AG04450 (cell line): ENCODE data around the gene TRAF6. TPM values are rescaled to one million over a fixed set of nuclear protein-coding genes. Genes with fewer than 3 reads are reported as not detected.

Experiments
- CTCF ChIA-PET: fragments of 300-600, 350-600 bp; formaldehyde crosslinking; extraction: SDS; loops from one replicate; lab custom pipeline; 2022; ENCODE audit warnings: antibody characterized with exemption, inconsistent platforms; lab: Charles Lee
- POLR2A ChIA-PET: fragments of 350-600 bp; formaldehyde crosslinking; extraction: SDS; loops from one replicate; lab custom pipeline; 2021; ENCODE audit warnings: antibody characterized with exemption, inconsistent platforms; lab: Yijun Ruan, JAX
- DNase-seq: peaks from one replicate; pipeline ENCODE4 v3.0.0-alpha.2; 2011; ENCODE audit warnings: low read depth, low spot score
- H3K27ac ChIP-seq: one replicate; pipeline ENCODE4 v1.5.1; 2012; ENCODE audit warnings: low read depth, low read length, control low read depth
- H3K27me3 ChIP-seq: one replicate; pipeline ENCODE4 v1.6.0; 2012; ENCODE audit warnings: low read length; ENCODE audit not compliant: control insufficient read depth, insufficient read depth
- H3K4me3 ChIP-seq: 2 replicates; pipeline ENCODE4 v1.5.1; 2011; ENCODE audit warnings: mild to moderate bottlenecking, low read depth, low read length, control low read depth
- H3K9me3 ChIP-seq: 2 replicates; pipeline ENCODE4 v1.5.1; 2012; ENCODE audit warnings: low read length; ENCODE audit not compliant: control insufficient read depth, insufficient read depth
- CTCF ChIP-seq: IDR thresholded peaks from 2 replicates; pipeline ENCODE4 v1.5.1; 2011; ENCODE audit warnings: low read depth, low read length, control low read depth, inconsistent platforms
- polyA plus RNA-seq: library from polyadenylated mRNA; depleted of rRNA; stranded (reverse); fragments of >200 nt; gene quantifications from 2 replicates; pipeline ENCODE4 v1.2.3, GENCODE V29; 2011

TRAF6 gene
- polyA plus RNA-seq, 1 experiment: 10.0 TPM

GRCh38 chr11:36455658-36456111 lies 54.4 kb downstream of the TRAF6 start:
- POLR2A ChIA-PET: interaction anchor here (0.8 to 1.6 kb wide), 8 partner anchors 14 to 80 kb away, joined by 3 to 6 read pairs (median 4); no protein-coding TSS in a partner anchor
- peak overlapping the region; percentile 95 for H3K27ac ChIP-seq
- CTCF ChIA-PET: interaction anchor here (0.8 to 1.8 kb wide), 7 partner anchors 9 to 77 kb away, joined by 3 to 15 read pairs (median 4); no protein-coding TSS in a partner anchor
- TF ChIP-seq CTCF: no peak
- peak; percentile 87 for DNase-seq
- H3K9me3 ChIP-seq: no peaks in the 10 kb centered on the region; the same call in 1 of the 2 replicates
- no peaks in the 10 kb centered on the region for H3K27me3 ChIP-seq
- 0 out of 2 replicates have a peak overlapping the region, but pooled peaks have one; percentile 20 for H3K4me3 ChIP-seq

- POLR2A ChIA-PET: interaction anchor here (0.8 to 1.6 kb wide), 5 partner anchors 15 to 79 kb away, joined by 3 to 6 read pairs (median 3); no protein-coding TSS in a partner anchor
- DNase-seq: no peak
- no peak for TF ChIP-seq CTCF
- CTCF ChIA-PET: interaction anchor here (1.1 to 1.8 kb wide), 4 partner anchors 14 to 77 kb away, joined by 3 to 15 read pairs (median 6); no protein-coding TSS in a partner anchor
- H3K4me3 ChIP-seq: no peak overlapping the region
- H3K27ac ChIP-seq: peak overlapping the region; percentile 95
- H3K27me3 ChIP-seq: no peaks in the 10 kb centered on the region
- H3K9me3 ChIP-seq: no peaks in the 10 kb centered on the region; the same call in 1 of the 2 replicates
These were observed 55.0 kb downstream of the TRAF6 start for GRCh38 chr11:36454941-36455631.

GRCh38 chr11:36454551-36454940 lies 55.5 kb downstream of the TRAF6 start:
- H3K27ac ChIP-seq: peak overlapping the region; percentile 95
- H3K27me3 ChIP-seq: no peaks in the 10 kb centered on the region
- CTCF ChIA-PET: no interaction called here
- H3K9me3 ChIP-seq: no peaks in the 10 kb centered on the region; the same call in 1 of the 2 replicates
- no peak for TF ChIP-seq CTCF
- no peak for DNase-seq
- no peak overlapping the region for H3K4me3 ChIP-seq
- POLR2A ChIA-PET: no interaction called here

GRCh38 chr11:36453678-36454077 lies 56.4 kb downstream of the TRAF6 start:
- Histone ChIP-seq H3K27me3 (no peaks in the 10 kb centered on the region), H3K27ac (no peak overlapping the region), H3K9me3 (no peaks in the 10 kb centered on the region; the same call in 1 of the 2 replicates), H3K4me3 (no peak overlapping the region)
- ChIA-PET POLR2A (interaction anchor here (1.2 to 1.9 kb wide), 2 partner anchors 22 to 69 kb away, joined by 3 to 11 read pairs; no protein-coding TSS in a partner anchor), CTCF (interaction anchor here (1.2 to 2.6 kb wide), 3 partner anchors 25 to 65 kb away, joined by 3 to 19 read pairs (median 5); no protein-coding TSS in a partner anchor)
- DNase-seq: no peak
- no peak for TF ChIP-seq CTCF

GRCh38 chr11:36452961-36453360 lies 57.1 kb downstream of the TRAF6 start:
- no peak overlapping the region for H3K27ac ChIP-seq
- DNase-seq: no peak
- no peak for TF ChIP-seq CTCF
- H3K27me3 ChIP-seq: no peaks in the 10 kb centered on the region
- H3K4me3 ChIP-seq: no peak overlapping the region
- ChIA-PET CTCF (interaction anchor here (1.0 to 2.6 kb wide), 4 partner anchors 21 to 64 kb away, joined by 3 to 19 read pairs (median 4); no protein-coding TSS in a partner anchor), POLR2A (interaction anchor here (0.8 to 1.9 kb wide), 4 partner anchors 21 to 77 kb away, joined by 3 to 11 read pairs (median 6); no protein-coding TSS in a partner anchor)
- H3K9me3 ChIP-seq: no peaks in the 10 kb centered on the region; the same call in 1 of the 2 replicates
